ENCODE data around the gene LMO2. TPM values are rescaled to one million over a fixed set of nuclear protein-coding genes. Genes with fewer than 3 reads are reported as not detected.

LMO2 gene
- total RNA-seq, 6 donors from 2014 or later, result 7.3 to 58.5 (median 34.1) TPM

GRCh38 chr11:33867996-33868646 lies 23.8 kb downstream of the LMO2 start:
- Histone ChIP-seq H3K27ac (peak overlapping the region; percentile 85 to 96 (median 90)), H3K4me1 (peaks cover 13 to 59% (median 33%) of the 10 kb centered on the region in 4 donors), H3K27me3 (no peaks in the 10 kb centered on the region), H3K4me3 (peak overlapping the region; percentile 29 to 87 (median 75)), H3K9me3 (no peaks in the 10 kb centered on the region), H3K36me3 (peaks cover 0 to 6% (median 0%) of the 10 kb centered on the region in 4 donors)
- TF ChIP-seq POLR2AphosphoS5 (IDR thresholded peaks at IDR 0.05) (no peak), EP300 (IDR thresholded peaks at IDR 0.05) (no peak), POLR2A (IDR thresholded peaks at IDR 0.05) (no peak)
- TF ChIP-seq, protein P1, sequence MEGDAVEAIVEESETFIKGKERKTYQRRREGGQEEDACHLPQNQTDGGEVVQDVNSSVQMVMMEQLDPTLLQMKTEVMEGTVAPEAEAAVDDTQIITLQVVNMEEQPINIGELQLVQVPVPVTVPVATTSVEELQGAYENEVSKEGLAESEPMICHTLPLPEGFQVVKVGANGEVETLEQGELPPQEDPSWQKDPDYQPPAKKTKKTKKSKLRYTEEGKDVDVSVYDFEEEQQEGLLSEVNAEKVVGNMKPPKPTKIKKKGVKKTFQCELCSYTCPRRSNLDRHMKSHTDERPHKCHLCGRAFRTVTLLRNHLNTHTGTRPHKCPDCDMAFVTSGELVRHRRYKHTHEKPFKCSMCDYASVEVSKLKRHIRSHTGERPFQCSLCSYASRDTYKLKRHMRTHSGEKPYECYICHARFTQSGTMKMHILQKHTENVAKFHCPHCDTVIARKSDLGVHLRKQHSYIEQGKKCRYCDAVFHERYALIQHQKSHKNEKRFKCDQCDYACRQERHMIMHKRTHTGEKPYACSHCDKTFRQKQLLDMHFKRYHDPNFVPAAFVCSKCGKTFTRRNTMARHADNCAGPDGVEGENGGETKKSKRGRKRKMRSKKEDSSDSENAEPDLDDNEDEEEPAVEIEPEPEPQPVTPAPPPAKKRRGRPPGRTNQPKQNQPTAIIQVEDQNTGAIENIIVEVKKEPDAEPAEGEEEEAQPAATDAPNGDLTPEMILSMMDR (IDR thresholded peaks at IDR 0.05), result no peak
- WGBS, 2 donors, result 10 to 18% methylated on average over 7 of the region's 7 CpGs
- DNase-seq, result no peak
- no peak for ATAC-seq (ENCODE audit: low FRiP score in 2 of 2)

- Histone ChIP-seq H3K27me3 (no peaks in the 10 kb centered on the region), H3K36me3 (peaks cover 0 to 6% (median 0%) of the 10 kb centered on the region in 4 donors), H3K27ac (peak overlapping the region in 3 of 4 donors; percentile 85 to 96 (median 93)), H3K4me1 (peaks cover 8 to 59% (median 35%) of the 10 kb centered on the region in 4 donors), H3K4me3 (peak overlapping the region in 3 of 4 donors; percentile 72 to 87 (median 78)), H3K9me3 (no peaks in the 10 kb centered on the region)
- TF ChIP-seq, protein P1 (IDR thresholded peaks at IDR 0.05), result no peak
- TF ChIP-seq EP300 (IDR thresholded peaks at IDR 0.05) (no peak), POLR2AphosphoS5 (IDR thresholded peaks at IDR 0.05) (no peak), POLR2A (IDR thresholded peaks at IDR 0.05) (no peak)
- ATAC-seq (ENCODE audit: low FRiP score in 2 of 2) (no peak), DNase-seq (no peak)
- WGBS, 2 donors, result 20 to 29% methylated on average over 1 of the region's 1 CpG
These were observed 24.3 kb downstream of the LMO2 start for GRCh38 chr11:33867561-33867960.

GRCh38 chr11:33866936-33867335 lies 24.9 kb downstream of the LMO2 start:
- Histone ChIP-seq H3K4me1 (peaks cover 6 to 54% (median 33%) of the 10 kb centered on the region in 4 donors), H3K4me3 (peak overlapping the region in 1 of 4 donors; percentile 87), H3K27ac (peak overlapping the region in 2 of 4 donors; percentile 93 to 96), H3K9me3 (no peaks in the 10 kb centered on the region), H3K36me3 (peaks cover 0 to 8% (median 0%) of the 10 kb centered on the region in 4 donors), H3K27me3 (no peaks in the 10 kb centered on the region)
- 65 to 81% methylated on average over 2 of the region's 2 CpGs for WGBS, 2 donors
- ATAC-seq (ENCODE audit: low FRiP score in 2 of 2), result no peak
- no peak for DNase-seq
- TF ChIP-seq EP300 (IDR thresholded peaks at IDR 0.05) (no peak), POLR2AphosphoS5 (IDR thresholded peaks at IDR 0.05) (no peak), POLR2A (IDR thresholded peaks at IDR 0.05) (no peak)
- TF ChIP-seq, protein P1 (IDR thresholded peaks at IDR 0.05), result no peak

DNA sequence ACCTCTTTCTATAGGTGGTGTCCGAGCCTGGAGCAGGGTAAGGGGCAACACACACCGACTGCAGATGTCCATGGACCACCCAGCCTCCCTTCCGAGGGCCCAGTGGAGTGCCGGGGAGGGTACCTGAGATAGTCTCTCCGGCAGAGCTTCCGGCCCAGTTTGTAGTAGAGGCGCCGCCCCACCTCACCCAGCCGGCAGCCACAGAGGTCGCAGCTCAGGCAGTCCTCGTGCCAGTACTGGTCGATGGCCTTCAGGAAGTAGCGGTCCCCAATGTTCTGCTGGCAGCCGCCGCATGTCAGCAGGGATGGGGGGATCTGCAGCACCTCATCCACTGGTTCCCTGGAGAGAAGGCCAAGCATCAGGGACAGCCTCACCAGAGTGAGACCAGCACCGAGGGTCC lies 27.4 kb downstream of the LMO2 start:
- WGBS, 2 donors, result 70% methylated on average over 6 of the region's 16 CpGs; no CpG with 5 or more reads in 1 of the 2 donors
- no peak overlapping the region for H3K4me3 ChIP-seq

More for the DNA sequence above, 27.4 kb downstream of the LMO2 start:
- H3K27me3 ChIP-seq, result no peaks in the 10 kb centered on the region
- H3K4me1 ChIP-seq, result peaks cover 0 to 42% (median 25%) of the 10 kb centered on the region in 4 donors
- H3K36me3 ChIP-seq, result peaks cover 0 to 12% (median 0%) of the 10 kb centered on the region in 4 donors
- ATAC-seq (ENCODE audit: low FRiP score in 2 of 2), result peak in 1 of 2 donors; percentile 44
- TF ChIP-seq EP300 (IDR thresholded peaks at IDR 0.05) (no peak), POLR2A (IDR thresholded peaks at IDR 0.05) (no peak), POLR2AphosphoS5 (IDR thresholded peaks at IDR 0.05) (no peak)
- TF ChIP-seq, protein P1 (IDR thresholded peaks at IDR 0.05), result no peak
- peak overlapping the region; percentile 24 to 73 (median 34) for H3K27ac ChIP-seq
- H3K9me3 ChIP-seq, result no peaks in the 10 kb centered on the region
- DNase-seq, result peak in 1 of 2 donors; percentile 68
